Activated T-helper 2 cell treated with anti-CD3 and anti-CD28 coated beads, Interferon-gamma antibody, Interleukin-2, Interleukin-4, amounts not matched to agents 10 μg/mL and 5 μg/mL and 100 μg/mL, durations not matched to agents 14 hours and 24 hours and 36 hours (primary cell): ENCODE results near the gene TNS3. TPM values are rescaled to one million over a fixed set of nuclear protein-coding genes. Genes with fewer than 3 reads are reported as not detected.

Experiments used
- DNase-seq: peaks from one replicate; pipeline ENCODE4 v3.0.0; 2021; ENCODE audit warnings: low spot score
- H3K27ac Mint-ChIP-seq: one replicate; pipeline ENCODE4 v1.8.0; 2021; ENCODE audit warnings: mixed read lengths
- H3K27me3 Mint-ChIP-seq: one replicate; pipeline ENCODE4 v1.8.0; 2021; ENCODE audit warnings: low read depth, mixed read lengths
- H3K36me3 Mint-ChIP-seq: one replicate; pipeline ENCODE4 v1.8.0; 2021; ENCODE audit warnings: low read depth, mixed read lengths
- H3K4me1 Mint-ChIP-seq: one replicate; pipeline ENCODE4 v1.8.0; 2021; ENCODE audit warnings: low read depth, mixed read lengths
- H3K4me3 Mint-ChIP-seq: one replicate; pipeline ENCODE4 v1.8.0; 2021; ENCODE audit warnings: low read depth, mild to moderate bottlenecking, moderate library complexity, mixed read lengths
- H3K9me3 Mint-ChIP-seq: one replicate; pipeline ENCODE4 v1.8.0; 2021; ENCODE audit warnings: mixed read lengths
- intact Hi-C: fragments of 100-400 bp; cut with micrococcal nuclease; formaldehyde crosslinking; loops from one replicate; pipeline ENCODE4 v1.15.1; 2023
- total RNA-seq: library from RNA; stranded (reverse); gene quantifications from 2 replicates; pipeline ENCODE4 v1.2.3, GENCODE V29; 2022

TNS3 gene
- total RNA-seq, 1 donor from 2014 or later, result 5.3 TPM

GRCh38 chr7:47583739-47584535, 2.0 kb upstream of the TNS3 start:
- intact Hi-C loops, result no loop called here
- Mint-ChIP-seq H3K27ac (no peak overlapping the region), H3K4me3 (no peak overlapping the region), H3K4me1 (peaks cover under 1% of the 10 kb centered on the region), H3K9me3 (no peaks in the 10 kb centered on the region), H3K36me3 (no peaks in the 10 kb centered on the region), H3K27me3 (peaks cover 37% of the 10 kb centered on the region)
- DNase-seq, result no peak

DNA sequence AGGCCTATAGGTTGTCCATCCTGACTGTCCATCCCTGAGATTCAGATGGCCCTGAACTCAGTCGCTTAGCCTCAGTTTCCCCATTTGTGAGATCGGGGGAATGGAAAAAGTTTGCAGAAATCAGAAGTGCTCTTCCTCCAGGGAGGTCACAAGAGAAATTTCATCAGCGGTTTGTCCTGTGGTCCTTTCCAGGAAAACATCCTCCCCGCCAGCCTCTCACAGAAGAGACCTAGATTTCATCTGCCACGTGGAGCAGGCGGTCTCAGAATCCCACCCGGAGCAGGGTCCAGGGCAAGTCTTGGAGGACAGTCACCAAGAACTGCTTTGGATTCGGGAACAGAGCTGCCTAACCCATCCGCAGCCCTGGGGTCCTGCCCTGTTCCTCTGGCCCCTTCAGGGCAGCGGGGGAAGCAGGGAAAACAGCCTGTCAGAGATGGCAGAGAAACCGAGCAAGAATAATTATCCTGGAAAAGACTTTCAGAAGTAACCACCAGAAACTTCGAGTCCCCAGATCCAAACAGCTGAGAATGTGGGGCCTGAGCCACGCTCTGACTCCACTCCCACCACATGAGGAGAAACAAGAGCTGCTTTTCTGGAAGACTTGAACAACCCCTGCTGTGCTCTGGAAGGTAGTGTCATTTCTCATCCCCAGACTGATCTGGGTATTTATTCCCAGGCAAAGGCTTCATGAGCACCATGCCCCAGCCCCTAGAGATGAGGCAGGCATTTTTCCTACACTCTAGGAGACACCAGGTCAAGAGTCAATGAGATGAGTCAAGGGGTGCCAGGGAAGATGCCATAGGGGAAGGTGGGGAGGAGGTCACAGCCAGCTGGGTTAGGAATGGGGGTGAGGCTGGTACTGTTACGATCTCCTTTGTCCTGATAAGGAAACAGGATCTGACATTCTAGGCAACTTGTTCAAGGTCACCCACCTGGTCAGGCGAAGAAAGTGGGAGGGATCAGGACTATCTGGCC, 1.1 kb upstream of the TNS3 start:
- Mint-ChIP-seq H3K4me1 (peaks cover 5% of the 10 kb centered on the region), H3K27me3 (peaks cover 37% of the 10 kb centered on the region), H3K27ac (no peak overlapping the region), H3K36me3 (no peaks in the 10 kb centered on the region), H3K9me3 (no peaks in the 10 kb centered on the region), H3K4me3 (no peak overlapping the region)
- intact Hi-C loops, result no loop called here
- no peak for DNase-seq

GRCh38 chr7:47581438-47581803, 490 bp downstream of the TNS3 start:
- no peak overlapping the region for H3K27ac Mint-ChIP-seq
- H3K4me3 Mint-ChIP-seq, result no peak overlapping the region
- no peaks in the 10 kb centered on the region for H3K36me3 Mint-ChIP-seq
- DNase-seq, result no peak
- H3K4me1 Mint-ChIP-seq, result peaks cover 5% of the 10 kb centered on the region
- intact Hi-C loops, result no loop called here
- H3K27me3 Mint-ChIP-seq, result peaks cover 40% of the 10 kb centered on the region
- no peaks in the 10 kb centered on the region for H3K9me3 Mint-ChIP-seq

DNA sequence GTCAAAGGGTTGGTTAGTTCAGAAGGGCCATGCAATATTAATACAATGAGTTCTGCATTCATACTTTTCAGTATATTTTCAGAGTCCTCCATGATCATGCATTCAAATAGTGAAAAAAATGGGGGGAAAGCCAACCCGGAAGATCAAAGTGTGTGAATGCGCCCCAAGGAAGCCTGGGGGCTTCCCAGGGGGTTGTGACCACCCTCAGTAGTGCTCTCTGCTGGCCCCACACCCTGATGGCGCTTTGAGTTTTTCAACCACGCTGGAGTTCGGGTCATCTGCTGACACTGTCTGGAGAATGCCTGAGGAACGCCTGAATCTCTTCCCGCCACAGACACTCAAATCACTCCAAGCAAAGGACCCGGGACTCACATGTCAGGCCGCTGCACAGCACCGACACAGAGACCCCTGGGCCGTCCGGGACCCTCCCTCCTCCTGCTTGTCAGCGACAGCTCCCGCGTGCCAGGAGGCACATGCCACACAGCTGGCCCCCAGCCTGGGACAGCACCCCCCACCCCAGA, 1.0 kb downstream of the TNS3 start:
- H3K4me1 Mint-ChIP-seq, result peaks cover 5% of the 10 kb centered on the region
- peaks cover 40% of the 10 kb centered on the region for H3K27me3 Mint-ChIP-seq
- intact Hi-C loops, result no loop called here
- no peak overlapping the region for H3K4me3 Mint-ChIP-seq
- H3K27ac Mint-ChIP-seq, result no peak overlapping the region
- DNase-seq, result no peak
- H3K9me3 Mint-ChIP-seq, result no peaks in the 10 kb centered on the region
- no peaks in the 10 kb centered on the region for H3K36me3 Mint-ChIP-seq

DNA sequence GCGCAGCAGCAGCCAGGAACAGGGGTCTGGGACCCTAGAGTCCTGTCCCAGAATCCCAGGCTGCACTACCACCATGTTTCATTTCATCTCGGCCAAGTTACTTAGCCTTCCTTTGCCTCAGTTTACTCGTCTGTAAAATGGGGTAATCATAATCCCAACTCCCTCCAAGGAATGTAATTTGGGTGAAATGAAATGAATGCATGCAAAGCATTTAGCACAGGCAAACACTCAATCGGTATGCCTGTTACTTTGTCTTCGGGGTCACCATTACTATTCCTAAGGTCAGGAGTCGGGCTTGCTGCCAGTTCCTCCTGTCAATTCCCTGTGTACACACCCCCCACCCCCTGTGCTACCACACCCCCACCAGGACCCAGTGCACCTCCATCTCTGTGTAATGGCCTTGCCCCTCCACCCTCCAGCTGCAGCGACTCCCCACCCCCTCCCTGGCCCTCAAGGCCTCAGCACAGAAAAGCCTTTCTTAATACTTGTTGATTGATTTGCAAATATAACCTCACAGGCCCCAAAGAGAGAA, 1.7 kb downstream of the TNS3 start:
- intact Hi-C loops, result no loop called here
- Mint-ChIP-seq H3K27ac (no peak overlapping the region), H3K4me1 (peaks cover 5% of the 10 kb centered on the region), H3K27me3 (peaks cover 40% of the 10 kb centered on the region), H3K36me3 (no peaks in the 10 kb centered on the region), H3K9me3 (no peaks in the 10 kb centered on the region), H3K4me3 (no peak overlapping the region)
- DNase-seq, result no peak

- Mint-ChIP-seq H3K4me1 (peaks cover 5% of the 10 kb centered on the region), H3K36me3 (no peaks in the 10 kb centered on the region), H3K9me3 (no peaks in the 10 kb centered on the region), H3K27ac (no peak overlapping the region), H3K27me3 (peaks cover 37% of the 10 kb centered on the region), H3K4me3 (no peak overlapping the region)
- intact Hi-C loops, result no loop called here
- no peak for DNase-seq
These were observed 2.5 kb downstream of the TNS3 start for GRCh38 chr7:47579458-47579857.

GRCh38 chr7:47578579-47579270, 3.2 kb downstream of the TNS3 start:
- H3K27ac Mint-ChIP-seq, result no peak overlapping the region
- H3K9me3 Mint-ChIP-seq, result no peaks in the 10 kb centered on the region
- H3K4me1 Mint-ChIP-seq, result peaks cover 5% of the 10 kb centered on the region
- no peak for DNase-seq
- H3K4me3 Mint-ChIP-seq, result no peak overlapping the region
- H3K36me3 Mint-ChIP-seq, result no peaks in the 10 kb centered on the region
- peaks cover 40% of the 10 kb centered on the region for H3K27me3 Mint-ChIP-seq
- intact Hi-C loops, result no loop called here

- Mint-ChIP-seq H3K27me3 (peaks cover 30% of the 10 kb centered on the region), H3K4me1 (peaks cover 5% of the 10 kb centered on the region), H3K27ac (no peak overlapping the region), H3K36me3 (no peaks in the 10 kb centered on the region), H3K4me3 (no peak overlapping the region), H3K9me3 (no peaks in the 10 kb centered on the region)
- intact Hi-C loops, result no loop called here
- no peak for DNase-seq
These were observed 4.5 kb downstream of the TNS3 start for GRCh38 chr7:47577321-47577919.

GRCh38 chr7:47576866-47577306, 5.0 kb downstream of the TNS3 start:
- Mint-ChIP-seq H3K27me3 (peaks cover 27% of the 10 kb centered on the region), H3K36me3 (no peaks in the 10 kb centered on the region), H3K4me3 (no peak overlapping the region), H3K27ac (no peak overlapping the region), H3K9me3 (no peaks in the 10 kb centered on the region), H3K4me1 (peaks cover 5% of the 10 kb centered on the region)
- intact Hi-C loops, result no loop called here
- no peak for DNase-seq

- intact Hi-C loops, result no loop called here
- Mint-ChIP-seq H3K27me3 (peaks cover 28% of the 10 kb centered on the region), H3K36me3 (no peaks in the 10 kb centered on the region), H3K4me3 (no peak overlapping the region), H3K9me3 (no peaks in the 10 kb centered on the region), H3K4me1 (peaks cover 5% of the 10 kb centered on the region), H3K27ac (no peak overlapping the region)
- DNase-seq, result no peak
These were observed 5.7 kb downstream of the TNS3 start for GRCh38 chr7:47576031-47576865.

- H3K36me3 Mint-ChIP-seq, result no peaks in the 10 kb centered on the region
These were observed 7.2 kb downstream of the TNS3 start for GRCh38 chr7:47574482-47575329.

More at GRCh38 chr7:47574482-47575329, 7.2 kb downstream of the TNS3 start:
- Mint-ChIP-seq H3K4me3 (no peak overlapping the region), H3K27me3 (peaks cover 21% of the 10 kb centered on the region), H3K4me1 (peaks cover 5% of the 10 kb centered on the region), H3K27ac (no peak overlapping the region), H3K9me3 (no peaks in the 10 kb centered on the region)
- DNase-seq, result no peak
- intact Hi-C loops, result no loop called here
